ENCODE results near the gene S100A9. TPM values are rescaled to one million over a fixed set of nuclear protein-coding genes. Genes with fewer than 3 reads are reported as not detected.

The S100A9 gene
- total and polyA plus RNA-seq, 4 donors: 35.0 to 603 (median 158) TPM

GRCh38 chr1:153350321-153350957, 7.2 kb upstream of the S100A9 start:
- no peaks in the 10 kb centered on the region for H3K9me3 ChIP-seq (ENCODE audit: control insufficient read depth in 4 of 4, low read length in 3 of 4)
- peak; percentile 17 for DNase-seq (ENCODE audit: low spot score)
- 18% methylated on average over 1 of the region's 1 CpG for WGBS

GRCh38 chr1:153352523-153352922, 5.1 kb upstream of the S100A9 start:
- no peak overlapping the region for H3K4me3 ChIP-seq (ENCODE audit: low read depth in 1 of 3, low read length in 3 of 3)
- peaks cover 0 to 5% (median under 1%) of the 10 kb centered on the region in 4 donors for H3K4me1 ChIP-seq (ENCODE audit: control insufficient read depth in 4 of 4, insufficient read depth in 4 of 4, low read length in 3 of 4)
- H3K27ac ChIP-seq (ENCODE audit: low read depth in 1 of 2, low read length in 2 of 2): no peak overlapping the region
- H3K9me3 ChIP-seq (ENCODE audit: control insufficient read depth in 4 of 4, low read length in 3 of 4): no peaks in the 10 kb centered on the region
- no peak overlapping the region for H3K9ac ChIP-seq (ENCODE audit: low read depth in 1 of 2, low read length in 2 of 2)
- H3K36me3 ChIP-seq (ENCODE audit: control insufficient read depth in 4 of 4, insufficient read depth in 3 of 4, low read depth in 1 of 4, low read length in 3 of 4): no peaks in the 10 kb centered on the region
- WGBS: 1% methylated on average over 4 of the region's 4 CpGs
- TF ChIP-seq FOXA2 (IDR thresholded peaks at IDR 0.05) (no peak), YY1 (IDR thresholded peaks at IDR 0.05) (no peak), FOXA1 (IDR thresholded peaks at IDR 0.05) (no peak), EGR1 (IDR thresholded peaks at IDR 0.05; ENCODE audit: low read depth in 2 of 2) (no peak), REST (IDR thresholded peaks at IDR 0.05) (no peak), HNF4A (conservative IDR thresholded peaks at IDR 0.05) (no peak), HNF4G (IDR thresholded peaks at IDR 0.05) (no peak), ATF3 (IDR thresholded peaks at IDR 0.05) (no peak), RXRA (IDR thresholded peaks at IDR 0.05) (peak; percentile 74 to 77), MAX (IDR thresholded peaks at IDR 0.05) (no peak), RAD21 (IDR thresholded peaks at IDR 0.05) (peak; percentile 92 to 93), NR2F2 (IDR thresholded peaks at IDR 0.05) (no peak), CTCF (IDR thresholded peaks at IDR 0.05; ENCODE audit: low read depth, low read length, missing input control) (peak; percentile 97), GABPA (IDR thresholded peaks at IDR 0.05 in 1 of 2, conservative IDR thresholded peaks at IDR 0.05 in 1 of 2) (no peak), JUND (IDR thresholded peaks at IDR 0.05) (no peak), ZBTB33 (IDR thresholded peaks at IDR 0.05) (no peak), SP1 (IDR thresholded peaks at IDR 0.05) (no peak), TAF1 (conservative IDR thresholded peaks at IDR 0.05) (no peak)
- peaks cover 0 to 12% (median 2%) of the 10 kb centered on the region in 4 donors for H3K27me3 ChIP-seq (ENCODE audit: control insufficient read depth in 4 of 4, insufficient read depth in 4 of 4, low read length in 3 of 4)
- peak; percentile 55 for DNase-seq (ENCODE audit: low spot score)

More at GRCh38 chr1:153350321-153350957, 7.2 kb upstream of the S100A9 start:
- peaks cover 0 to 12% (median 2%) of the 10 kb centered on the region in 4 donors for H3K27me3 ChIP-seq (ENCODE audit: control insufficient read depth in 4 of 4, insufficient read depth in 4 of 4, low read length in 3 of 4)
- H3K27ac ChIP-seq (ENCODE audit: low read depth in 1 of 2, low read length in 2 of 2): no peak overlapping the region
- no peaks in the 10 kb centered on the region for H3K4me1 ChIP-seq (ENCODE audit: control insufficient read depth in 4 of 4, insufficient read depth in 4 of 4, low read length in 3 of 4)
- H3K9ac ChIP-seq (ENCODE audit: low read depth in 1 of 2, low read length in 2 of 2): no peak overlapping the region
- H3K4me3 ChIP-seq (ENCODE audit: low read depth in 1 of 3, low read length in 3 of 3): no peak overlapping the region
- TF ChIP-seq RAD21 (IDR thresholded peaks at IDR 0.05) (no peak), YY1 (IDR thresholded peaks at IDR 0.05) (no peak)
- H3K36me3 ChIP-seq (ENCODE audit: control insufficient read depth in 4 of 4, insufficient read depth in 3 of 4, low read depth in 1 of 4, low read length in 3 of 4): no peaks in the 10 kb centered on the region
